LHCN-M2 (cell line): ENCODE data around the gene UTP14A. TPM values are rescaled to one million over a fixed set of nuclear protein-coding genes. Genes with fewer than 3 reads are reported as not detected.
"Not testable (repeated sequence)": the region's sequence is repeated elsewhere in the genome, so short reads cannot be mapped to it uniquely, and the experiment has no call there.

ENCODE experiments used
- DNase-seq: peaks from one replicate; pipeline ENCODE4 v3.0.0-alpha.2; 2012; ENCODE audit warnings: low read depth
- polyA plus RNA-seq: library from polyadenylated mRNA; unstranded; fragments of >200 nt; gene quantifications from one replicate; pipeline ENCODE4 v1.2.1, GENCODE V29; 2012; ENCODE audit warnings: missing spikeins
- total RNA-seq: library from RNA; depleted of rRNA; stranded (reverse); fragments of >200 nt; gene quantifications from 2 replicates; pipeline ENCODE4 v1.2.3, GENCODE V29; 2014; rRNA removed

UTP14A gene, protein sequence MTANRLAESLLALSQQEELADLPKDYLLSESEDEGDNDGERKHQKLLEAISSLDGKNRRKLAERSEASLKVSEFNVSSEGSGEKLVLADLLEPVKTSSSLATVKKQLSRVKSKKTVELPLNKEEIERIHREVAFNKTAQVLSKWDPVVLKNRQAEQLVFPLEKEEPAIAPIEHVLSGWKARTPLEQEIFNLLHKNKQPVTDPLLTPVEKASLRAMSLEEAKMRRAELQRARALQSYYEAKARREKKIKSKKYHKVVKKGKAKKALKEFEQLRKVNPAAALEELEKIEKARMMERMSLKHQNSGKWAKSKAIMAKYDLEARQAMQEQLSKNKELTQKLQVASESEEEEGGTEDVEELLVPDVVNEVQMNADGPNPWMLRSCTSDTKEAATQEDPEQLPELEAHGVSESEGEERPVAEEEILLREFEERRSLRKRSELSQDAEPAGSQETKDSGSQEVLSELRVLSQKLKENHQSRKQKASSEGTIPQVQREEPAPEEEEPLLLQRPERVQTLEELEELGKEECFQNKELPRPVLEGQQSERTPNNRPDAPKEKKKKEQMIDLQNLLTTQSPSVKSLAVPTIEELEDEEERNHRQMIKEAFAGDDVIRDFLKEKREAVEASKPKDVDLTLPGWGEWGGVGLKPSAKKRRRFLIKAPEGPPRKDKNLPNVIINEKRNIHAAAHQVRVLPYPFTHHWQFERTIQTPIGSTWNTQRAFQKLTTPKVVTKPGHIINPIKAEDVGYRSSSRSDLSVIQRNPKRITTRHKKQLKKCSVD
- total RNA-seq: 28.0 and 31.0 TPM in 2 replicates
- 15.8 TPM for polyA plus RNA-seq

DNA sequence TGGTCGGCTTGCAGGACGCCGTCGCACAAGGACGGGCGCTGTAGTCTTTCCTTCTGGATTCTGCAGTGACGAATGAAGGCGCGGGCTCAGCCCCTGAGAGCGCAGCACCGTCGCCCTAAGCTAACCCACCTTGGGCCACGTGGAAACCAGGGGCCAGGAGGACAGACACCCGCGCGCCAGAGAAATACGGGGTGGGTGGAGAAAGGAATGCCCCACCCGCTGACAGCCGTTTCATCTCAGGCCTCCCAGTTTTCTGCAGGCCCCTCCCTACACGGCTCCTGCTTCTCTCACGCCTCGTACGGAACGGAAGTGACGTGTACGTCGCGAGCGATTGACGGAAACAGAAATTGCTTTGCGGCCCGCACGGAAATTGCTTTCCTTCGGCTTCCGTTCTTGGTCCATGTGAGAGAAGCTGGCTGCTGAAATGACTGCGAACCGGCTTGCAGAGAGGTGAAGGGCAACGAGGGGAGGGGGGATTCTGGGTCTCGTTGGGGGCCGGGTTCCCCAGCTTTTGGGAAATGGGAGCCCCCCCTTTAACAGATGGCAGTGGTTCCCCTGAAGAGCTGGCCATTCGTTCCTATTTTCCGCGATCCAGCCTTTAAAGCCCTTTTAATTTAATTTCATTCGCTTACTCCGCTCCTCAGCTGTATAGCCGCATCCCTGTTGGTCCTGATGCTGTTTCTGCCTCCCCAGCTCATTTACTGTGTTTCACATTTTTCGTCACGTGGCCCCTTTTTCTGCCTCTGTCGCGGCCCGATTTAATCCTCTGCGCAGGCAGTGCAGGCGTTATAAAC lies at the start of gene UTP14A:
Gene UTP14A (plus strand): TSS at position 378 of the 794 bp plus-strand sequence. CDS start 47 bp downstream, at position 425.
- peak; percentile 87 for DNase-seq

- not testable (repeated sequence) for DNase-seq
Measured at GRCh38 chrX:129859134-129859533, 46.8 kb upstream of the UTP14A start.

GRCh38 chrX:129866321-129866720 lies 39.6 kb upstream of the UTP14A start:
- DNase-seq: not testable (repeated sequence)

- no peak for DNase-seq
Measured at GRCh38 chrX:129872524-129872923, 33.4 kb upstream of the UTP14A start.

GRCh38 chrX:129875669-129876068 lies 30.3 kb upstream of the UTP14A start:
- DNase-seq: peak; percentile 86

DNA sequence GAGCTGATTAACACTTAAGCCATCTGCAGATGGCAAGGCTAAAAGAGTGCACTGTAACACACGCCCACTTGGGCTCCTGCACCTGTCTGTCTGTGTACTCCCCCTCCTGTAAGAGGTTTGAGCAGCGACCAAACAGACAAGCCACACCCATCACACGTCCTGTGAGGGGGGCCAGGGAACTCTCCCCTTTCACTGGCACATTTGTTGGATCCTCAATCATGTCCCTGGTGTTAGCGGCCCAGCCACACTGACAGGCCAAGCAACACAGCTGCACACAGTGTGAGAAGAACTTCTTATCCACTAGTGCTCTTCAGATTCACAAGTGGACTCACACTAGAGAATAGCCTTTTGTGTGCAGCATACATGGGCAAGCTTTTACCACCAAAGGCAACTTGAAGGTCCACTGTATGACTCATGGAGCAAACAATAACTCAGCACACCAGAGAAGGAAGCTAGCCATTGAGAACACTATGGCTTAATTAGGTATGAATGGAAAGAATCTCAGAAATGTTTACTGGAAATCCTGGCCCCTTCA lies 29.1 kb upstream of the UTP14A start:
- peak; percentile 30 for DNase-seq

- no peak for DNase-seq
Measured at GRCh38 chrX:129877401-129877800, 28.6 kb upstream of the UTP14A start.

DNA sequence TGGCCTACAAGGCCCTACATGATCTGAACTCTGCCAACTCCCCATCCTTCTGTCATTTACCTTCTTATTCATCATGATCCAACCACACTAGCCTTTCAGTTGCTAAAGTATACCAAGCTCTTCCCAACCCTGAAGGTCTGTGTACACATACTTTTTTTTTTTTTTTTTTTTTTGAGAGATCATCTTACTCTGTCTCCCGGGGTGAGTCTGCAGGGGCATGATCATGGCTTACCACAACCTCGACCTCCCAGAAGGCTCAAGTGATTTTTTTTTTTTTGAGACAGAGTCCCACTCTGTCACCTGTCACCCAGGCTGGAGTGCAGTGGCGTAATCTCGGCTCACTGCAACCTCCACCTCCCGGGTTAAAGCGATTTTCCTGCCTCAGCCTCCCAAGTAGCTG lies 5.9 kb upstream of the UTP14A start:
- no peak for DNase-seq

- no peak for DNase-seq
Measured at GRCh38 chrX:129908636-129909035, 2.7 kb downstream of the UTP14A start.

DNA sequence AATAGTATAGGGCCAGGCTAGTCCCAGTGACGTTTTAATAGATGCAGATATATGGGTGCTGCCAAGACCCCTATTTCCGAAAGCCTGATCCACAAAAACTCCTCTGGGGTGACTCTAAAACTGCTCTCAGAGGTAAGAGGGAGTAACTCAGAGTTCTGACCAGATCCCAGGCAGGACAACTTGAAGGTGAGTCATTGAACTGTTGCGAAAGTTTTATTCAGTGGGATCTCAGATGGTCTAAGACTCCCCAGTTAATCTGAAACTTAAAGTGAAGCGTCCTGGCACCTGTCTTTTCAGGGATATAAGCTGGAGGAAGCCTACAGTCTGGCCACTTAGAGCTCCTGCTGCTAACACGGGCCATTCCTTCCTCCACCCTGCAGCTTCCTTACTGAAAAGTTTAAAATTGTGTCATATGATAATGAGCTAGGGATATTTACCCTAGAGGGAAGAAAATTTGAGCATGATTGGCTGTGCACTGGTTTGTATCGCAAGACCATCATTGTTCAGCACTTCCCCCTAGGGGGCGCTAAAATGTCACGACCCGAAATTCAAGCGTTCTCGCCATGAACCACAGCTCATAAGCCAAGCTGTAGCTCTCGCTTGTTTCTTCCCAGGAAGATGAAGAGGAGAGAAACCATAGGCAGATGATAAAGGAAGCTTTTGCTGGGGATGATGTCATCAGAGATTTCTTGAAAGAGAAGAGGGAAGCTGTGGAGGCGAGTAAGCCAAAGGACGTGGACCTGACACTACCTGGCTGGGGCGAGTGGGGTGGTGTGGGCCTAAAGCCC lies 19.5 kb downstream of the UTP14A start:
- peak; percentile 69 for DNase-seq

DNA sequence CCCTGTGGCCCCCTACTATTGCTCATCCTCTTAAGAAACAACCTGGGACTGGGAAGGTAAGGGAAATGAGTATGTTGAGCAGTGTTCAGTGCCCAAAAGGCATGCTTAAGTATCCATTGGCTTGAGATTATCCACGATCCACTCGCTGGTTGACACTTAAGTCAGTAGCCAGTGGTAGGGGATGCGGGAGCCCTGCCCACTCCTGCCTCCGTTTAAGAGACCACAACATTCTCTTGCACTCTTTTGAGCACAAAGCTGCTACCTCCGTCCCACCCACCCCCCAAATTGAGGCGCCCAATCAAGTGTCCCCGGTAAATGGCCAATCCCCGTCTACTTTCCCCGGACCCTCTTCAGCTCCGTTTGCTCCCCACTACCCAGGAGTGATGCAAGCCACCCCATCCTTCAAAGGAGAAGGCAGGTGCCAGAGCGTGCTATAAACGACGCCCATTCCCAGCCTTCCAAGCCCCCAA lies 25.0 kb downstream of the UTP14A start:
- no peak for DNase-seq

GRCh38 chrX:129931411-129932015 lies 25.5 kb downstream of the UTP14A start:
- peak; percentile 91 for DNase-seq

- peak; percentile 80 for DNase-seq
Measured at GRCh38 chrX:129932016-129932820, 26.3 kb downstream of the UTP14A start.

GRCh38 chrX:129932821-129933321 lies 26.9 kb downstream of the UTP14A start:
- DNase-seq: no peak

DNA sequence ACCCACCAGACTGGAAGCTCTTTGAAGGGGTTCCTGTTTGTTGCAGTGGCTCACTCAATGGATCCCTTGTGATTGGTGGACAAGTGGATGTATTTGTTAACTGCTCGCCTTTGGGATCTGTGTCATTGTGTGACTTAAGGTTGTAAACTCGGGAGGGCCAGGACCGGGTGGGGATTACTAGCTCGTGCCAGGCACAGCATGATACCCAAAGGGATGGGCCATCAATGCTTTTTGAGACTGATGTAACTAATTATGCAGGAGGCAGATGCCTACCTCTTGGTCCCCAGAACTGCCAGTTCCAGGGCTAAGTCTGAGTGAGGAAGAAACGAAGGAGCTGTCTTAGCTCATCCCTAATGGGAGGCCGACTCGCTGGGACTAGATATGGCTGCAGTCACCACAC lies 27.7 kb downstream of the UTP14A start:
- DNase-seq: no peak

- no peak for DNase-seq
Measured at GRCh38 chrX:129934461-129934860, 28.5 kb downstream of the UTP14A start.

- no peak for DNase-seq
Measured at GRCh38 chrX:129934952-129935351, 29.0 kb downstream of the UTP14A start.

DNA sequence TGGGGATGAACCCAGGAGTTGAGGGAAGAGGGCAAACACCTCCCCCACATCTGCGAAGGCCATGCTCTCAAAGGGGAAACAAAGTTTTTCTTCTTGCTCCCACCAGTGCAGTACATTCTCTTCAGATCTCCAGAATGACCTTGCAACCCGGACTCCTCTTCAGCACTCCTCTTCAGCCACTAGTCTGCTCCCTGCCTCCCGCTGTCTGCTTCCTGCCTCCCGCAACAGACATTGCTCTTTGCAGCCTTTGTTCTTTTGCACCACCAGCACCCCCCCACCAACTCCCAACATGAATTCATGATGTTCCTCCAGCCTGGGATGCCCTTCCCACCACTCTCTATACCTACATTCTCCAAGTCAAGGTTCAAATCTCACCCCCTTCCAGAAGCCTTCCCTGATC lies 32.1 kb downstream of the UTP14A start:
- DNase-seq: no peak

GRCh38 chrX:129939986-129940385 lies 34.0 kb downstream of the UTP14A start:
- no peak for DNase-seq
